ENCODE results near the gene LGALS9C.
"Not testable (repeated sequence)": the region's sequence is repeated elsewhere in the genome, so short reads cannot be mapped to it uniquely, and the experiment has no call there.

DNA sequence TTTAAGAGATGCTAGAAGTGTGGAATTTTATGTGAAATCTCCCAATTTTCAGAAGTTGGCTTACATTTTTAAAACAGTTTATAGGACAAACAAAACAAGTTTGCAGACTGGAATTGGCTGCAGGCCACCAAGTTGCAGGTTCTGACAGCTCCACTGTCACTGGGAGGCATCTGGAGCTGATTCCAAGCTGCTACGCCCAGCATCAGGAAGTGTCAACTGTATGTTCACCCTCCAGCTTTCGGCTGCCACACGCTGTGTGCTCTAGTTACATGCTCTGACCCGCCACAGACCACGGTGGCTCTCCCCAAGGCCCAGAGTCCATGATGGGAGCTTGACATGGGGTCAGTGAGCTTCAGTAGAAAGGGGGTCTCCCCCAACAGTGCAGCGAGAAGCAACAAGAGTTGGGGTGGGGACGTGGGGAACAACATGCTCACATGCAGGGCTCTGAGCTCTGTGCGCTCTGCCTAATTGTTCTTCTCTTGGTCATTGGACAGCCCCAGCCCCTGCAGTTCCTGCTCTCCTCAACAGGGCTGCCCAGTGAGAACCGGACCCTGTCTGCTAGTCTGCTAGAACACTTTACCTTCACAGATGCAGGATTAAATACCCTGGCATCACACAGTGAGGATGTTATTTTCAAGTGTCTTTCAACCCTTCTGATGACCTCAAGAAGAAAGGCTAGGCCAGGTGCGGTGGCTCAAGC is 8.0 kb upstream of the LGALS9C start:
- TF ChIP-seq, protein P1, sequence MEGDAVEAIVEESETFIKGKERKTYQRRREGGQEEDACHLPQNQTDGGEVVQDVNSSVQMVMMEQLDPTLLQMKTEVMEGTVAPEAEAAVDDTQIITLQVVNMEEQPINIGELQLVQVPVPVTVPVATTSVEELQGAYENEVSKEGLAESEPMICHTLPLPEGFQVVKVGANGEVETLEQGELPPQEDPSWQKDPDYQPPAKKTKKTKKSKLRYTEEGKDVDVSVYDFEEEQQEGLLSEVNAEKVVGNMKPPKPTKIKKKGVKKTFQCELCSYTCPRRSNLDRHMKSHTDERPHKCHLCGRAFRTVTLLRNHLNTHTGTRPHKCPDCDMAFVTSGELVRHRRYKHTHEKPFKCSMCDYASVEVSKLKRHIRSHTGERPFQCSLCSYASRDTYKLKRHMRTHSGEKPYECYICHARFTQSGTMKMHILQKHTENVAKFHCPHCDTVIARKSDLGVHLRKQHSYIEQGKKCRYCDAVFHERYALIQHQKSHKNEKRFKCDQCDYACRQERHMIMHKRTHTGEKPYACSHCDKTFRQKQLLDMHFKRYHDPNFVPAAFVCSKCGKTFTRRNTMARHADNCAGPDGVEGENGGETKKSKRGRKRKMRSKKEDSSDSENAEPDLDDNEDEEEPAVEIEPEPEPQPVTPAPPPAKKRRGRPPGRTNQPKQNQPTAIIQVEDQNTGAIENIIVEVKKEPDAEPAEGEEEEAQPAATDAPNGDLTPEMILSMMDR (conservative IDR thresholded peaks at IDR 0.05 in 1 of 2, IDR thresholded peaks at IDR 0.05 in 1 of 2; ENCODE audit: low read depth in 1 of 2, low read length in 2 of 2) = not testable (repeated sequence)
- not testable (repeated sequence) for TF ChIP-seq EZH2 (IDR thresholded peaks at IDR 0.05; ENCODE audit: low read length, missing control alignments)
